HG03457 (cell line): ENCODE results near the gene CNNM3.
"Not testable (repeated sequence)": the region's sequence is repeated elsewhere in the genome, so short reads cannot be mapped to it uniquely, and the experiment has no call there.

Experiments
- ATAC-seq: cut with Tn5 transposase; IDR thresholded peaks from one replicate; pipeline ENCODE4 v1.9.1; 2021; ENCODE audit warnings: moderate number of reproducible peaks; ENCODE audit not compliant: unreplicated experiment

The CNNM3 gene

DNA sequence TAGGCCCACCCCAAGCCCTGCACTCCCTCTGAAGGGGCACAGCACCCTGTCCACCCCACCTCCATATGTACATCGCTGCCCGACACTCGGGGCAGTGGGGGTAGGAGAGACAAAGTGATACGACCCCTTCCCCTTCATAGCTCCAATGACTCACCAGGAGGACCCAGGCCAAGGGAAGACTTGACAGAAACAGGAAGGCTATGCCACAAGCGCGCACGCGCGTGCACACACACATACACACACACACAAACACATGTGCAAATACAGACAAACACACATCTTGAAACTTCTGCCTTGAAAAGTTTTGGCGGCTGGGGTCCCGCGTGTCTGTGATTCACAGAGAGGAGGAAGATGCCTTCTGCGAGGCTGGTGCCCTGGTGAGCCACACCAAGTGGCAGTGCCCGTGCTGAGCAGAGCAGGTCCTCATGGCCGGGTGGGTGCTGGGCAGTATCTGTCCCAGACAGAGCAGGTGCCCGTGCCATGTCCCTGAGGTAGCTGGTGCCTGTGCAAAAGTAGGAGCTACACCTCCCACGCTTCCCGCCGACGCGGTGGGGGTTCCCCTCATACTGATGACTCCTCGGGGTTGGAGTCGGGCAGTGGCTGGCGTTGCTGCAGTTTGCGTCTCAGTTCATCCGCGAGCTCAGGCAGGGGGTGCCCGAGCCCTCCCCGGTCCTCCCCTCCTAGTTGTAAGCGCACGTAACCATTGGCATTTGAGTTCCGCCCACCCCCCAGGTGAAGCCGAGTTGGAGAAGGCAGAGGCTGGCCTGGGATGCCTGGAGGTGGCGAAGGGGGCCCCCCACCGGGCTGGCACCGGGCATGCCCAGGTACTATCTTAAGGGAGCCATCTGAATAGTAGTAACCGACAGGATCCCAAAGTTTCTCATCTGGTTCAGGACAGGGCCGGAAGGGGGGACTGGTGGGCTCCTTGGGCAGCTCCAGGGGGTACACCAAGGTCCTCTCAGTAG, 44.3 kb downstream of the CNNM3 start:
- ATAC-seq, result no peak

DNA sequence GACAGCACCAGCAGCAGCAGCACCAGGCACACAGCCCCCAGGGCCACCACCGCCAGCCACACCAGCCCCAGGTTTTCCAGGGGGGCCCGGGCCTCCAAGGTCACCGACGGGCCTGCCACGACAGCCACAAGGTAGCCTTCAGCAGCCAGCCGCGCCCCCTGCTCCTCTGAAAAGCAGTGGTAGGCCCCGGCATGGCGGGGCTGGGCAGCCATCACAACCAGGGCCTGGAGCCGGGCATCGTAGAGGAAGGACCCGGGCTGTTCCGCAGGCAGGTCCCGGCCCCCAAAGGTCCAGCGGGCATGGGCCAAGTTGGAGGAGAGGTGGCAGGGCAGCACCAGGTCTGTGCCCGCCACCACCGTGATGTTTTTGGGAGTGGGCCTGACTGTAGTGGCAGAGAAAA, 45.0 kb downstream of the CNNM3 start:
- no peak for ATAC-seq

DNA sequence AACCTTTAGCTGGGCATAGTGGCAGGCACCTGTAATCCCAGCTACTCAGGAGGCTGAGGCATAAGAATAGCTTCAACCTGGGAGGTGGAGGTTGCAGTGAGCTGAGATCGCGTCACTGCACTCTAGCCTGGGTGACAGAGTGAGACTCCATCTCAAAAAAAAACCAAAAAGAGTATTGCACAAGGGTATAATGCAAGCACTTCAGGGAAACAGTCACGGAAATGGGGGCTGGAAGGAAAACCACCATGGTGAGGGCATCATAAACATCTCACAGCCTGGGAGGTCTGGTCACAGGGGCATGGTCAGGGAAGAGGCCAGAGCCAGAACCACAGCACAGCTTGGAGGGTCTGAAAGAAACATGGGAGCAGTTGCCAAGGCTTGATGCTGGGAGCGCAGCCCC, 47.0 kb downstream of the CNNM3 start:
- ATAC-seq, result not testable (repeated sequence)

GRCh38 chr2:96863575-96864342, 47.7 kb downstream of the CNNM3 start:
- no peak for ATAC-seq

- ATAC-seq, result no peak
Measured at GRCh38 chr2:96864343-96865091, 48.4 kb downstream of the CNNM3 start.

DNA sequence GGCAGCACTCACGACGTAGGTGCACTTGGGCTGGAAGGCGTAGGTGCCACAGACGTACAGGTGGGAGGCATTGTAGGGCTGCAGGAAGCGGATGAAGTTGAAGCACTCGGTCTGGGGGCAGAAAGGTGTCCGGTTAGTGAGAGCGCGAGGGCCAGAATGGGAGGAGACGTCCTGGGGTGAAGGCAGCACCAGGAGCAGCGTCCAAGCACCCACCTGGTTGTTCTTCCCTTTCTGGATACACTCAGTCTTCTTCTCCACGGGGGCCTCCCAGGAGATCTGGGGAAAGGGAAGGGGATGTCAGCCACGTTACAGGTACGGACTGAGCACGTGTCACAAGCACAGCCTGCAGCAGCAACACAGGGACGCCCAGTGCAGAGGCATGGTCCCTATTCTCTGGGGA, 49.6 kb downstream of the CNNM3 start:
- no peak for ATAC-seq

- no peak for ATAC-seq
Measured at GRCh38 chr2:96866149-96866548, 50.1 kb downstream of the CNNM3 start.

GRCh38 chr2:96866586-96866985, 50.5 kb downstream of the CNNM3 start:
- no peak for ATAC-seq

DNA sequence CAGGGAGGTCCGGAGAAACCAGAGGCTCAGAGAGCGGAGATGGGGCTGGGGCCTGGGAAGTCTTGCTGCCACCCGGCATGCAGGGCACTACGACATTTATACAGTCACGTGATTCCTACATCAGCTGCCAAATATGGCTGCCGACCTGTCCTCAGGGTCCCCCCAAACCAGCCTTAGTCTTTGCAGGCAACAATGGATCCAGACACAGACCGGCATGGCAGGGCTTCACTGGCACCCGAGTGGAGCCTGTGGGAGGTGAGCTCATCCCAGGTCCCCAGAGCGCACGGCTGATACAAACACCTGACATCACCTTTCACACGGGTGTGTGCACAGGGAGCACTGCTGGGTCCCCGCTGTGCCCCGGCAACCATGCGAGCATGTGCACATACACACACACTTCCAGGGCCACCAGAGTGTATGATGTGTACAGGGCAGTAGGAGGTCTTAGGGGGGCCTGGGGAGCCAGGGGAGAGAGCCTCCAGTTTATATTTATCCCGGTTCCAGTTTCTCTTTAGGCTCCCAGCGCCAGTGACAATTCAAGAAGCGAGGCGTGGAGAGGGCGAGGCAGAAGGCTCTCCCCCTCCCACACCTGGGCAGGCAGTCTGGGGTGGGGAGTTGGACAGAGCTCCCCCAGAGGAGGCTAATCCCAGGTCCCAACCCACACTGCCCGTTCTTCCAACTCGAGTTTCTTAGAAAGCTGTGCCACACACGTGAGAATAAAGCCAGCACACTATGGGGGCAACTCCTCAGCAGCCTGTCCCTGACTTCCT, 51.1 kb downstream of the CNNM3 start:
- no peak for ATAC-seq

GRCh38 chr2:96867756-96868554, 51.9 kb downstream of the CNNM3 start:
- ATAC-seq, result no peak

GRCh38 chr2:96868555-96869280, 52.6 kb downstream of the CNNM3 start:
- no peak for ATAC-seq

DNA sequence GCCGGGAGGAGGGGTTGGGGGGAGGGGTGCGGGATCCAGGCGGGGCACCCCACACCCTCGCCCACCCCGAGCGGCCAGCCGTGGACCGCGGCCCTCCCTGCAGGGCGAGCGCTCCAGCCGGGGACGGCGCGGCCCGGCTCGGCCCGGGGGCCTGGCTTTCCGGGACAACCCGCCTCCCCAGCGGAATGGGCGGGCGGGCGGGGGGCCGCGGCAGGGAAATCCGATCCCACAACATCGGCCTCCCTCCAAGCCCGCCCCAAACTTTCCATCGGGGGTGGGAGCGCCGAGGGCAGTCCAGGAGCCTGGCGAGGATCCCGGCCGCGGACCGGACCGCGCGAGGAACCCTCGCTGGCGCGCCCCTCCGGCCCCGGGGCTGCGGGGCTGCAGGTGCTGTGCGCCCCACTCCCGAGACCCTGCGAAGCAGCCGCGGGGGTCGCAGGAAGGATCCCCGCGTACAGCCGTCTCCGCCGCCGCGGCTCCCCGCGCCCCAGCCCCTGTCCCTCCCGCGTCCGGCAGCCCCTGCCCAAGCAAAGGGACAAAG, 53.3 kb downstream of the CNNM3 start:
- no peak for ATAC-seq

GRCh38 chr2:96869822-96870625, 54.0 kb downstream of the CNNM3 start, which contains the start of gene SEMA4C:
Gene SEMA4C (minus strand): TSS chr2:96870080. CDS start chr2:96867886, 2,194 bp downstream.
- ATAC-seq, result no peak

DNA sequence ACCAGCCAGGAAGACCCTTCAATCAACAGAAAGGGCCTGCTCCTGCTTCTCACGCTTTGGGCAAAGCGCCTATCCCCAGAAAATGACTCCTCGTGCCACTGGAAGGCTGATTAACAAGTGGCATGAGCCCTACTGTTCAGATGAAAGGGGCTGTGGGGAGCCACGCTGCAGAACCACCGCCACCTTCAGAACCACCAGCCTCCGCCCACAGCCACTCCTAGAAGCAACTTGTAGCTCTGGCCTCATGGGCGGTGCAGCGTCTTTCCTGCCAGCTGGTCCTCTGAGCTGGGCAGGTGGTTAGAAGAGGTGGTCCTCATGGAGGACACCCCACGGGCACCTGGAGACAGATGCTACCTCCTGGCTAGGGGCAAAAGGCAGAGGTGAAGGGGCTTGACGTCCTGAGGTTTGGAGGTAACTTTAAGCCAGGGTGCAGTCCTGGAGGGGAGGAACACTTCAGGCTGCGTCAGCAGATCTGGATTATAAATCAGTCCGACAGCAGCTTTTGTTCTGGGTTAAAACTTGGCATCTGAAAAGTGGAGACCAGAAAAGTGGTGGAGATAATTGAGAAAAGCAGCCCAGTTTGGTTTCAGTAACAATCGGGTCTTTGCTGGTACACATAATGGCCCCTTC, 54.7 kb downstream of the CNNM3 start:
- ATAC-seq, result no peak

DNA sequence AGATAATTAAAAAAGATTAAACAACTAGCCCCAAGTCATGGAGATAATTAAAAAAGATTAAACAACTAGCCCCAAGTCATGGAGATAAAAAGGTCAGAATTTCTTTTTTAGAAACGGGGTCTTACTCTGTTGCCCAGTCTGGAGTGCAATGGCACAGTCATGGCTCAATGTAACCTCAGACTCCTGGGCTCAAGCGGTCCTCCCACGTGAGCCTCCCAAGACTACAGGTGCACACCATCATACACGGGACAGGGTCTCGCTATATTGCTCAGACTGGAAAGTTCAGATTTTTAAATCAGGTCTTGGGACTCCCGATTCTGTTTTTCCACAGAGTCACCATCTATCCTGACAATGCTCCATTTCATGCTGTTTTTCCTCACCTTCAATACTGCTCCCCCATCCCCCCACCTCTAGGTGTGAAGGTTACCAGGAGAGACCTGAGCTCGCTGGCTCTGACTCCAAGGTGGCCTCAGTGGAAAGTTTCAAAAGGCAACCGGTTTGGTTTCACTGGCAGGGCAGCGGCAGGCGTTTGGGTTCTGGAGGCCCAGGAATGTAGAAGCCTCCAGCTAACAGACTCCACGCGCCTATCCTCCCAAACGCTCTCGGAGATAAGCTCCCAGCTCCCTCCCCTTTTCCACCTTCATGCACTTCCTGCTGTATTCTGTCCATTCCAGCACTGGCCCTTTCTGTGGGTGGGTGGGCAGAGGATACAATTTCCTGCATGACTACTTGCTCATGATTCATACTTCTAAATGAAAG, 56.7 kb downstream of the CNNM3 start:
- no peak for ATAC-seq

DNA sequence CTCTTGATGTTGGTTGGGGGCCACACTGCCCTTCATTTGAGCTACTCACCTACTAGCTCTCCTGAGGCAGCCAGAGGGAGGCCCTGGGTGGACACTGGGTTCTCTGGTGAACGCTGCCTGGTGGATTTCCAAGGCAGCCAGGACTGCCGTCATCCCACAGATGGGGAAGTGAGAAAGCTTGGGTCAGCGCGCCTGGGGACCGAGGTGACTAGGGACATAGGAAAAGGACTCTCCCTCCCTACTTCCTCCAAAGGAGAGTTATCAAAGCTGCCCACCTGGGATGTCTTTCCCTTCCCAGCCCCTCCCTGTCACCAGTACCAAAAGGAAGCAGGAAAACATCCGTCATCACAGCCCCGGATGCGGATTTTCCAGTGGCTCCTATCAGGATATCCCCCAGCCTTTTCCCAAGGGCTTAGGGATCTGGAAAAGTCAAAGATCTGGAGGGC, 57.6 kb downstream of the CNNM3 start:
- ATAC-seq, result no peak
